Neural cell (in vitro differentiated cells): ENCODE results near the gene TAB2.

Experiments
- CTCF ChIP-seq: fragments of 450-650 bp; IDR thresholded peaks from 2 replicates; pipeline ENCODE4 v1.5.1; 2014; ENCODE audit warnings: antibody characterized with exemption, mild to moderate bottlenecking, moderate library complexity; ENCODE audit not compliant: poor library complexity, severe bottlenecking
- EP300 ChIP-seq: fragments of 450-650 bp; conservative IDR thresholded peaks from 2 replicates; pipeline ENCODE4 v1.6.1; 2014; ENCODE audit warnings: antibody characterized with exemption, mild to moderate bottlenecking, moderate library complexity; ENCODE audit not compliant: poor library complexity, severe bottlenecking
- EZH2 ChIP-seq: fragments of 200-600, 300-800 bp; shearing (Covaris generic), sonication (generic); IDR thresholded peaks from 2 replicates; pipeline ENCODE4 v1.6.1; 2014; ENCODE audit warnings: antibody characterized with exemption, low read length, borderline replicate concordance, mild to moderate bottlenecking; ENCODE audit not compliant: insufficient read depth, poor library complexity, severe bottlenecking
- MXI1 ChIP-seq: fragments of 450-650 bp; conservative IDR thresholded peaks from 2 replicates; pipeline ENCODE4 v1.6.1; 2014; ENCODE audit warnings: antibody characterized with exemption, mild to moderate bottlenecking; ENCODE audit not compliant: poor library complexity, severe bottlenecking
- RAD21 ChIP-seq: fragments of 450-650 bp; conservative IDR thresholded peaks from 2 replicates; pipeline ENCODE4 v1.6.1; 2014; ENCODE audit warnings: antibody characterized with exemption, mild to moderate bottlenecking, moderate library complexity

GRCh38 chr6:149453597-149454345 lies 136.3 kb downstream of the TAB2 start:
- TF ChIP-seq CTCF (no peak), RAD21 (no peak), EP300 (no peak), MXI1 (no peak), EZH2 (no peak)
